CD4-positive, alpha-beta T cell treated with Interleukin-1 beta for 1 hour (primary cell): Measurements from ENCODE around the gene ZBED6.
"Not testable (repeated sequence)": the region's sequence is repeated elsewhere in the genome, so short reads cannot be mapped to it uniquely, and the experiment has no call there.

Source experiments
- DNase-seq, 2 donors: peaks; one replicate each; pipeline ENCODE4 v3.0.0-alpha.2; 2020 to 2022

The ZBED6 gene

GRCh38 chr1:203795441-203796235 lies at the start of gene ZBED6, which contains the start of gene ZC3H11A:
Gene ZBED6 (plus strand): TSS chr1:203795623. CDS start chr1:203797523, 1,900 bp downstream.
Gene ZC3H11A (plus strand): TSS chr1:203795623. CDS start chr1:203817071, 21,448 bp downstream.
- peak; percentile 99 for DNase-seq

- DNase-seq: no peak
Observed at GRCh38 chr1:203746281-203746680, 49.1 kb upstream of the ZBED6 start.

GRCh38 chr1:203751051-203751450 lies 44.4 kb upstream of the ZBED6 start:
- no peak for DNase-seq

- not testable (repeated sequence) for DNase-seq
Observed at GRCh38 chr1:203751618-203752361, 43.6 kb upstream of the ZBED6 start.

- DNase-seq: peak in 1 of 2 donors; percentile 31
Observed at GRCh38 chr1:203754455-203754864, 41.0 kb upstream of the ZBED6 start.

- DNase-seq: no peak
Observed at GRCh38 chr1:203756036-203756435, 39.4 kb upstream of the ZBED6 start.

GRCh38 chr1:203758749-203759148 lies 36.7 kb upstream of the ZBED6 start:
- not testable (repeated sequence) for DNase-seq

- DNase-seq: no peak
Observed at GRCh38 chr1:203760506-203760905, 34.9 kb upstream of the ZBED6 start.

GRCh38 chr1:203761958-203762357 lies 33.5 kb upstream of the ZBED6 start:
- not testable (repeated sequence) for DNase-seq

GRCh38 chr1:203763505-203763904 lies 31.9 kb upstream of the ZBED6 start:
- DNase-seq: no peak

GRCh38 chr1:203764105-203765028 lies 31.1 kb upstream of the ZBED6 start:
- no peak for DNase-seq

- peak; percentile 72 to 84 for DNase-seq
Observed at GRCh38 chr1:203765029-203765837, 30.2 kb upstream of the ZBED6 start, which contains the start of gene LAX1. Gene LAX1 (plus strand): TSS chr1:203765183. CDS start chr1:203765566, 383 bp downstream.

- no peak for DNase-seq
Observed at GRCh38 chr1:203768256-203768655, 27.2 kb upstream of the ZBED6 start.

GRCh38 chr1:203769505-203770343 lies 25.7 kb upstream of the ZBED6 start:
- DNase-seq: peak in 1 of 2 donors; percentile 79

- no peak for DNase-seq
Observed at GRCh38 chr1:203771901-203772301, 23.5 kb upstream of the ZBED6 start.

- no peak for DNase-seq
Observed at GRCh38 chr1:203772836-203773235, 22.6 kb upstream of the ZBED6 start.

GRCh38 chr1:203776636-203777035 lies 18.8 kb upstream of the ZBED6 start:
- DNase-seq: peak in 1 of 2 donors; percentile 22

- no peak for DNase-seq
Observed at GRCh38 chr1:203777596-203777995, 17.8 kb upstream of the ZBED6 start.

GRCh38 chr1:203778146-203778545 lies 17.3 kb upstream of the ZBED6 start:
- no peak for DNase-seq

GRCh38 chr1:203778789-203779188 lies 16.6 kb upstream of the ZBED6 start:
- no peak for DNase-seq

GRCh38 chr1:203781962-203782361 lies 13.5 kb upstream of the ZBED6 start:
- no peak for DNase-seq
